Activated naive CD4-positive, alpha-beta T cell (primary cell): ENCODE measurements around the gene CGGBP1.

Source experiments
- DNase-seq, 4 experiments: peaks; one replicate each; lab custom pipeline; 2025; lab: John Stamatoyannopoulos, UW

The CGGBP1 gene

GRCh38 chr3:88058581-88059379, at the start of gene CGGBP1, which contains the start of gene ZNF654:
TSS of gene CGGBP1 (minus strand) at chr3:88059005. CDS start at chr3:88055976, 3,029 bp downstream.
TSS of gene ZNF654 (plus strand) at chr3:88059255. CDS start at chr3:88059320, 65 bp downstream.
- peak; percentile 94 to 98 (median 98) for DNase-seq

DNA sequence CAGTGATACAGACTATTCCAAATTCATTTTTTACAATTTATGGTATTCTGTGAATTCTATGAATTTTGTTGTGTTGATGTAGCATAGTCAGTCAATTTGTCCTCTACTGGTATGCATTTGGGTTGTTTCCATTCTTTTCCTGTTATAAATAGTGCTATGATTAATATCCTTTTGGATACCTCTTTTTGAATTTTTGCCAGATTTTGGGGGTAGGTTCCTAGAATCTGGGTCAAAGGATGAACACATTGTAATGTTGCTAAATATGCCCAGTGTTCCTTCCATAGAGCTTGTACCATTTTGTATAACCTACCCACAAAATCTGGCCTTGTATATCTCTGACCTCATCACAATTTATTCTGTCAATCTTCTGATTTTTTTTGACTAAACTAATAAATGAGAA, 46.5 kb upstream of the CGGBP1 start:
- no peak for DNase-seq

DNA sequence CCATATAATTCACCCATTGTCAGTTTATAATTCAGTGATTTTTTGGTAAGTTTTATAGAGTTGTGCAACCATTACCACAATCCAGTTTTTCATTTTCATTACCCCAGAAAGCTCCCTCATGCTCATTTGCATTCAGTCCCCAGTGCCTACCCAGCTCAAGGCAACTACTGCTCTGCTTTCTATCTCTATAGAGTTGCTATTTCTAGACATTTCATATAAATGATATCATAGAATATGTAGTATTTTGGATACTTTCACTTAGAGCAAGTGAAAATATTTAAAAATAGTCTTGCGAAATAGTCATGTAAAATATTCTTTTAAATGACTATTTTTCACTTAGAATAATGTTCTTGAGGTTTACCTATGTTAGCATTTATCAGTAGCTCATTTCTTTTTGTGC, 42.3 kb upstream of the CGGBP1 start:
- no peak for DNase-seq

- no peak for DNase-seq
Measured at GRCh38 chr3:88093266-88093665, 34.5 kb upstream of the CGGBP1 start.

GRCh38 chr3:88092270-88092669, 33.5 kb upstream of the CGGBP1 start:
- DNase-seq = no peak

GRCh38 chr3:88090681-88091080, 31.9 kb upstream of the CGGBP1 start:
- no peak for DNase-seq

- DNase-seq = no peak
Measured at GRCh38 chr3:88084097-88084501, 25.3 kb upstream of the CGGBP1 start.

DNA sequence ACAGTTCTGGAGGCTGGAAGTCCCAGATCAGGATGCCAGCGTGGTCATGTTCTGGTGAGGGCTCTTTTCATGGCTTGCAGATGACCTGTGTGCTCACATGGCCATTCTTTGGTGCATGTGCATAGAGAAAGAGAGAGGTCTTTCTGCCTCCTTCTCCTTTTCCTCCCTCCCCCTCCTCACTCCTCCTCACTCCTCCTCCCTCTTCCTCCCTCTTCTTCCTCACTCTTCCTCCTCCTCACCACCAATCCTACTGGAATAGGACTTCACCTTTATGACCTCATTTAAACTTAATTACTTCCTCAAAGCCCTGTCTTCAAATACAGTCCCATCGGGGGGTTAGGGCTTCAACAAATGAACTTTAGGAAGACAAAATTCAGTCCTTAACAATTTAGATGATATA, 24.0 kb upstream of the CGGBP1 start:
- no peak for DNase-seq

DNA sequence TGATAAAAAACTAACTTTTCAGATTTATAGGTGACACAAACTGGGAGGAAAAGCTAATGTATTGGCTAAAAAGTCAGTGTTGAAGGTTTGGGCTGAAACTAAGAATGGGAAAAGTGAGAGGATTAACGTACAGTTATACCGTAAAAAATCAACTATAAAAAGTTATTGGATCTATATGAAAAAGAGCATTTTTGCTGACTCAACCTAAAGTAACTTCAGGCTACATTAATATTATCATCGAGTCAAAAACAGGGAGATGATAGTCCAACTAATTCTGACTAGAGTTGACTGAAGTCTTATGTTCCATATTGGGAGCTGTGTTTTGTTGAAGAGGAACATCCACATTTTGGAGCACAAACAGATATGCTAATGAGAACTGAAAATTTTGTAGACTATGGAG, 20.1 kb upstream of the CGGBP1 start:
- DNase-seq = no peak

DNA sequence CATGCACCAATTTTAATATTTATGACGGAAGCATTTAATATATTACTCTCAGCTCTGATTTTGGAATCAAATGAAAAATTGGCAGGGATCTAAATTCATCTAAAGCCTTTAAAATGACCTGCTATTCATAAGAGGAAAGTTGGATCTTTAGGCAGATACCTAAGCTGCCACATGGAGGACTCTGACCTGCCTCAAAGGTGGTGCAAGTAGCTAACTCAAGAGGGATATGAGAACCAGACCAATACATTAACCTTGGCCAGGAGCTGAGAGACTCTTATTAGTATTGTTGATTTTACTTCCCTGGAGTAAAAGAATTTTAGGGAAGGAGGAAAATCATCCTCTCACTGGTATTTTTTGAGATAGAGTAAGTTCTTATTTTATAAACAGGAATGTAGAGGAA, 17.9 kb upstream of the CGGBP1 start:
- DNase-seq = no peak

GRCh38 chr3:88075497-88075896, 16.7 kb upstream of the CGGBP1 start:
- no peak for DNase-seq

DNA sequence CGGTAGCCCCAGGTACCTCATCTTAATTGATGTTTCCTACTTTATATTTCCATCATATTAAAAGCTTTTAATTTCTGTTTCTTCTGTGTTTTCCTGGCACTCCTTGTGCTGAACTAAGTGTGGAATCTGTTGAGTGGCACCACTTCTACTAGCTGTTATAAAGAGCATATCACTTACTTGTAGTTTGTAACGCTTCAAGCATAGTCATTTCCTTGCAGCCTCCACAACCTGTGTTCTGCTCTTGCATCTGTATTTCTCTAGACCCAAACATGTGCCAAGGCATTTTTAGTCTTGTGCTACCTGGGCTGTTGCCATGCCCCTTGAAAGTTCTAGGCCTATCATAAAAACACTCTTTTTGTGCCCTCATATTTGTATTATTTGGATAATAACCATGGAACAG, 16.3 kb upstream of the CGGBP1 start:
- no peak for DNase-seq

DNA sequence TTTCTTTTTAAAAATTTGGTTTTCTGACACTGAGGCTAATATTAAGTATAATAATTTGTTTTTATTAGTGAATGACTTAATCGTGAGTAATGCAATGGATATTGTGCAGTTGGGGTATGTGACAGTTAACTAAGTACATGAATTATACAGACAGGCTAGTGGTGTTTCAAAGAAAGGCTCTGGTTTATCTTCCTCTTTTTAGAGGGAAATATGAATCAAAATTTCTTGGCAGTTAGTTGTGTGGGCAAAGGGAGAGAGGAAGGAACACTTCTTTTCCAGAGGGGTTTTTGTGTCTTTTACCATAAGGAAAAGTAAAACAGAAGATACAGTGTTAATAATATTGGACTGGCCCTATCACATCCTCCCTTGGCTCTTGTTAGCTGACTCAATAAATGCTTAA, 2.9 kb upstream of the CGGBP1 start:
- no peak for DNase-seq

GRCh38 chr3:88059380-88060170, 770 bp upstream of the CGGBP1 start:
- no peak for DNase-seq

- peak in 2 of 4 experiments; percentile 31 to 51 for DNase-seq
Measured at GRCh38 chr3:88058306-88058580, 562 bp downstream of the CGGBP1 start.

DNA sequence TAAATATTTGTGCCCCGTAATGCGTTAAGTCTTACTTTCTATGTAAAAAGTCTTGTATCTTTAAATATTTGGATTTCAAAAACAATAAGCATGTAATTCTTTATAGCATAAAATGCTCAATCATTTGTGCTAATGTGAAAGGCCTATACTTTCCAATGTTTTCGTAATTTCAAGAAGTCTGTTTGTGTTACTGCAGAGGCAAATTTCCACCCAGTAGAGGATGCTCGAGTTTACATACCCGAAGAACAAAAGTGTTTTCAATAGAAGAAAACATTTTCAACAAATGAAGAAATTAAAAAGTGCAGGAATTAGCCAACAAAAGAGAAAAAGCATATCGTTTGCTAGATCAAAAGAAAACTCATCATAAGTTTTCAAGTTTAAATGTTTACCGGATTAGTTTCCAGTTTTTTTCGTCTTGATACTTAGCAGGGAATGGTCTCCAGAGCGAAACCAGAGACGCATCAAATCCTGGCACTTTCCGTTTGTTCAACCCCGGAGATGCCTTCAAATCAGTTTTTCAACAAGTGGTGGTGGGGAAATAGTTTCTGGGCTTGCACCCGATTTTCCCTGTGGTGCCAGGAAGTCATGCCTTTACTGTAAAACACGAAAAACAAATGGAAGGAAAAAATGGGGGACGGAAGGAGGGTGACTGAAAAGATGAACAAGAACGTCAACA, 1.0 kb downstream of the CGGBP1 start:
- no peak for DNase-seq

DNA sequence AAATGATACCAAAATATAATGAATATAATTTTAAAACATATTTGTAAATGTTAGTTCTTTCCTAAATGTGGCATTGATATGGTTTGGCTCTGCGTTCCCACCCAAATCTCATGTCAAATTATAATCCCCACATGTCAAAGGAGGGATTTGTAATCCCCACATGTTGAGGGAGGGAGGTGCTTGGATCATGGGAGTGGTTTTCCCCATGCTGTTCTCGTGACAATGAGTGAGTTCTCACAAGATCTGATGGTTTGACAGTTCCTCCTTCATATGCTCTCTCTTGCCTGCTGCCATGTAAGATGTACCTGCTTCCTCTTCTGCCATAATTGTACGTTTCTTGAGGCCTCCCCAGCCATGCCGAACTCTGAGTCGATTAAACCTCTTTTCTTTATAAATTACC, 12.0 kb downstream of the CGGBP1 start:
- DNase-seq = no peak

GRCh38 chr3:88044411-88044810, 14.4 kb downstream of the CGGBP1 start:
- no peak for DNase-seq

- no peak for DNase-seq
Measured at GRCh38 chr3:88041005-88041404, 17.8 kb downstream of the CGGBP1 start.

GRCh38 chr3:88040529-88040928, 18.3 kb downstream of the CGGBP1 start:
- no peak for DNase-seq

DNA sequence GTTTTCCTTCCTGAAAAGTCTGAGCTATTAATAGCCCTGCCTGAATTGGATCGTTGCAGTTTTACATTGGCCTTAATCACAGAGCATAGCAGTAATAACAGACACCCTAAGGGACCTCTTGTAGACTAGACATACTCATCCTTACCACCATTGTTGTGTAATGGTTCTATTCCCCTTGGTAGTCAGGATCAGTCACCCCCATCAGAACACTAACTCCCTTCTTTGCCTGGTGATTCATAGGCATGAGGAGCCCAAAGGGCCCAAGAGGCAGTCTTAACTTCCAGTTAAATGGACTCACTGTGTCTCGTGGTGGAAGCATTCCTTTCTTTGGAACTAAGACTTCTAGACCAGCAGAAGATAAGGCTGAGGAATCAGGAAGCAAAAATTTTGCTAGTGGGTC, 20.2 kb downstream of the CGGBP1 start:
- DNase-seq = no peak

- no peak for DNase-seq
Measured at GRCh38 chr3:88036221-88036620, 22.6 kb downstream of the CGGBP1 start.
